GM18502 (cell line): ENCODE data around the gene SORBS2.

Source experiments
- ATAC-seq: cut with Tn5 transposase; IDR thresholded peaks from one replicate; pipeline ENCODE4 v1.9.1; 2021; ENCODE audit warnings: mild to moderate bottlenecking; ENCODE audit not compliant: unreplicated experiment, poor library complexity

The SORBS2 gene

DNA sequence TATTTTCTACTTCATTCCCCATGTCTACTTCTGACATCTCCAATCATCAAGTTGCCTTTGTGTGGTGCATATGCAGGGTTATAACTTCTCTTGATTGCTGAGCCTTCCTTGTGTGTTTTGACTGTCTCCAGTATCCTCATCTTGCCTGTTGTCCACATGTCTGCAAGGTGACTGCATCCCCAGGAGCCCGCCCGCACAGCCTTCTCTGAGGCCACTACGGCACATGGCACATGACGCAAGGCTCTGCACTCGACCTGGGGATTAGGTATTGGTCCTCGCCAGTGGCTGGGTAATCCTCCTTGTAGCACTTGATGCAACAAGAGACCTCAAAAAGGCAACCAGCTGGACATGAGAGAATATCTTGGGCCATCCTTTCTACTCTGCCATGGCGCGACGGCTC is 122.6 kb downstream of the SORBS2 start:
- ATAC-seq, result no peak

DNA sequence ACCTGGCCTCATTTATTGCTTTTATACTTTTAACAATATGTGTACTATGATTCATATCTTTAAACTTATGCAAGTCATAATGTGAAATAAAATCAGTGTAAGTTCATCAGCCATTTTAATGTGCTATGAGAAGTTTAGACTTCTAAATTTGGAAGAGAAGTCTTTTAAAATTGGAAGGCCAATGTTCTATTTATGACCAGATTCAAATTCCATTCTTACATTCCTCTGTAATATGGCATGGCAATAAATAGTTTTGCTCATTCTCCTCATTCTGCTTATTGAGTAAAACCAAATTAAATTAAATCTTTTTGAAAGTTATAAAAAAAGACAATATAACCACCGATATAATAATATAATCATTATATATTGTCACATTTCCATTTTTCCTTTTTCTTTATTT is 126.2 kb downstream of the SORBS2 start:
- ATAC-seq, result no peak

DNA sequence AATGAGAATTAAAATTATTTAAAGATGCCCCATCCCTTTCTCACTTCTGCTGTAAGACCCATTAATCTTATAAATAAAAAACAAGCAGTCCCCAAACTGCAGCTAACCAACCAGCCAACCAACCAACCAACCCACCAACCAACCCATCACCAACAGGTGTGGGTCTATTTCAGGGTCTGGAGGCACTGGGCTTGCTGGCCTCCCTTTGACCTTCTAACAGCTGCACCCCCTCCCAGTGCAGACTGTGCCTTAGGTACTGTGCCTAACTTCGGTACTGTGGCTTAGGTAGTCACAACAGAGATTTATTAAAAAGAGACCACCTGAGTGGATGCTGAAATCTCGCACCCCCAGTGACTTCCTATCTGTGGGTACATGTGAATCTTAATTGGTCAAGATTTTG is 128.1 kb downstream of the SORBS2 start:
- no peak for ATAC-seq

DNA sequence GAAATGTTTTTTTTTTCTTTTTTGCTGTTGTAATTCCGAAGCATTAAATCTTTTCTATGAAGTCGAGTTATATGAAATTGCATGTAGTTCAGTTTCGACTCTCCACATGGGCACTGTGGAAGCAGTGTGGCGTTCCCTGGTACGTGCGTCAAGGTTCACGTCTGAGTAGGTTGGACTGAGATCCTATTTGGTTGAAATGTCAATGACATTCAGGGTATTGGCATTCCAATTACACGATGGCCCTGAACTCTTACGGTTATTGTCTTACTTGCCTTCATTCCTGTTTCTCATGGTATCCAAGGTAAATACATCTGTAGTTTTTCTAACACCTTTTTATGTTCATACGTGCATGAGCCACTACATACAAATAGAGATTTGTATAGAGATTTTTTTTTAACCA is 128.8 kb downstream of the SORBS2 start:
- no peak for ATAC-seq

DNA sequence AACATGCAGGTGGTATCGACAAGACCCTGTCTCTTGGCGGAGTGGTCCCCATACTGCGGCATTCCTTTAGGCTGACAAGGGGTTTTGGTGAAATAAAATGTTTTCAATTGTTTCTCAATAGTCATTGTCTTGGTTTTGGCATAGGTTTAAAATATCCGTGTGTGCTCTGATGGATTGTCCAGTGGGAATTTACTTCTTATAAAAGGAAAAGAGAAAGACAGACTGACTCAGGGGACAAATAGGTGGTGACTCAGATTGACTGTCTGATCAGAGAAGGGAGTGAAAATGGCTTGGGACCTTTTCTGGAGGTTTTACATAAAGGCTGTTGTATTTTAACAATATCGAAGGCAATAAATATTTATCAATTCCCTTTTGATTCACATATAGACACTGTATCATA is 129.8 kb downstream of the SORBS2 start:
- no peak for ATAC-seq

DNA sequence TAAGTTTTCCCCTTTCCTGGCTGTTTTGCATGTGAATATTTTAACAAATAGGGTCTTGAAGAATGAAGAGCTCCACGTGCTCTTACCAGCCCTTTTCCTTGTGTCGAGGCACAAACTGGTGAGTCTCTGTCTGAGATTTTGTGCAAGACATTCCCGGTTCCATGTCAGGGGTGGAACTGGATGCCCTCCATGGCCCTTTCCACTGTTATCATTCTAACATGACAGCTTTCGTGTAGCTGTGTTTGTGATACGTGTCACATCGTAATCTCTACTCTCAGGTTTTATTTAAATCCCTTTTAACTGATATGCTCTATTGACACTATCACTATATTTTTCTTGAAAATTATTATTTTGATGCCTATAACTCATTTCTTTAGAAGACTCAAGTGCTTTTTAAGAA is 130.4 kb downstream of the SORBS2 start:
- ATAC-seq, result no peak

DNA sequence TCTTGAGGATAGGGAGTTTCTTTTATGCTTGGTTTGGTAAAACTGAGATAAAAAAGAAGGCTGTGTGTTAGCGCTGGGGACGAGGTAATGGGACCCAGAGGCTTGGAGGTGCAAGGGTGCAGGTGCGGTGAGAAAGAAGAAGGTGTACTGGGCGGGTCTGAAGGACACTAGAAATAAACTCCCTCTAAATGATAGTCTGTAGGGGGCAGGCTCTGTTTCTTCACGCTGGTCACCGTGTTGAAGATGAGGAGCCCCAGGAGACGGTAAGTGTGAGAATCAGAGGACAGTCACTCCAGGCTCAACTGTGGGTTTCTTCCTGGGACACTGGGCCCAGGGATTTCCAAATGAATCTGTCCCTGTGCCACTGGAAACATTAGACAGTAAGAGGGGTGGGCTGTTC is 131.4 kb downstream of the SORBS2 start:
- no peak for ATAC-seq

DNA sequence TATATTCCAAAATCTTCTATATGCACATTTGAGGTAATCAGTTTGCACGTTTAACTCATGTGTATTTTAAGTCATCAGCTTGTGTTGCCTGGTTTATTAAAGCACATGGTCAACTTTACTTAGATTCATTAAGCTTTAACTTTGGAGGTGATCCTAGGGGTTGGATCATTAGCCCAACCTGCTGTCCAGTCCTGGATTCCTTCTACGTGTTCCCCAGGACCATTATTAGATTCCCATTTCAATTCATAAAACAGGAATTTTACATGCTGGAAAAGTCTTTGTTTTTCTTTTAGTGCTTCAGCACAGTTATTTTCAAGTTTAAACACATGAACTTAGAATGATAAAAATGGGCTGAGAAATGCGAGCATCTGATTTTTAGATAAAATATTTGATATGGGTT is 132.5 kb downstream of the SORBS2 start:
- no peak for ATAC-seq

DNA sequence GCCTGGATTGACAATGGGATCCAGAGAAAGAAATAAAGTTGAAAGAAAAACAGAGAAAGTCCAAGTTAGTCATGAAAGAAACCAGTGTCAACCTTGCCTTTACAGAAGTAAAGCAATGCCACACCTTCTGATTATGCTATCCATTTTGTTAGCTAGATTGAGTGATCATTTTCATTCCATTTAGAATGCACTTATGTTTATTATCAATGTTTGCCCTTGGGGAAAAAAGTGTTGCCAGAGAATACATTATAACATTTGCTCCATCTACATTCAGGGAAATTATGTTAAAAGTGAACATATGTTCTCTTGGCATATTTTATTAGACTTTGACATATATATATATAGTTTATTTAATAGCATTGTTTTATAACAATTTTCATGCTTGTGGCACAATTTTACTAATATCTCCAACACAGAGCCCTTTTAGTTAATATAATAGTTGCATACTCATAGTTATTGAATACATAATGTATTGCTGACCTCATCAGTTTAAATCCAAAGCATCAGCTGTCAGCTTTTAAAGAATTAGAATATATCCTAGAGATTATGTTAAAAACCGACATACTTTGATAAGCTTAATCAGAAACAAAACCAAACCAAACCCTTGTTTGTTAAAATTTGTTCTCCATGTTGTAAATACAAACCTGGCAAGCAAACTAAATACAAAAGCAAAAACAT is 134.2 kb downstream of the SORBS2 start:
- ATAC-seq, result no peak

DNA sequence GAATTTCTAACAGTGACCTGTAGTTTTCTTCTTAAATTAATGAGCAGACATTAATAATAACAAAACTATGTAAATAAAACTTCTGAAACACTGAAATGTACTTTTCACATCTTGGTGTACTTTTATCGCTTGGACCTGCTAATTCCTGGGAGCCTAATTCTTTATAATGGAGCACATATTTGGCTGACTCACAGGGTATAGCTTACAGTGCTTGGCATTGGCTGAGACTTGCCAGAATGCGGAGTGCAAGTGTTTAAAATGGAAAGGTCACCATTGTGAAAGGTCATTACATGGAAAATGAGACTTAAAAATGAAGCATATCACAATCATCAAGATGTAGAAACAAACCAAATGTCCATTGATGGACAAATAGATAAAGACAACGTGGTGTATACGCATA is 139.4 kb downstream of the SORBS2 start:
- no peak for ATAC-seq

DNA sequence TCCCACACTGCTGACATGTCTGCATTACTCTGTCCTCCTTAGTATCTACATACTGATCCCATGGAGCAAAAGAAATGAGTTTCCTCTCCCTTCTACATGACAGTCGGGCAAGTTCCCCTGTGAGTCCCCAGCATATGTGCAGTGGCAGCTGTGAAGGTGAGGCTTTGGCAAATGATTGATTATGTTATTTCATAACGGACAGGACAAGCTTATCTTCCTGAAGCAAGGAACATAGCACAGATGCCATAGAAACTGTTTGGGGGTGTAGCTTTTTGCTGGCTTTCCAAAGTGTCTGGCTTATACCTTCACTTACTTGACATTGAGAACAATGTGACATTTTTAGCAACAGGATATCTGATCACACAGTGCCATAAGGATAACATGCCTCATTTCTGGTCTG is 139.8 kb downstream of the SORBS2 start:
- no peak for ATAC-seq

DNA sequence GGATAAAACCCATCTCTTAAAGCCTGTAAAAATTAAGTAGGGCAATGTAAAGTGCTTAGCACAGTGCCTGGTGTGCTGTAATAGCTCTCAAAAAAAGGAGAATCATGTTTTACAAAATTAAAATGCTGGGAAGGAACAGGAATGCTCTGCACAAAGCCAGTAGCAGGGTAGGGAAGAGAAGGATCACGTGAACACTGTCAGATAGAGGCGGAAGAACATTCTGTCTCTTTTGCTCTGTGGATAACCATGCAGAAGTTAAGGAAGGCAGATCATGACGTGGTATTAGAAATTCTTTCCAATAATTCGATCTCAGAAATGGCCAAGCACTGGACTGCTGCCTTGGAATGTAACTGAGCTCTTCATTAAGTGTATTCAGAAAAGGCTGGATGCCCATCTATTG is 140.5 kb downstream of the SORBS2 start:
- no peak for ATAC-seq

DNA sequence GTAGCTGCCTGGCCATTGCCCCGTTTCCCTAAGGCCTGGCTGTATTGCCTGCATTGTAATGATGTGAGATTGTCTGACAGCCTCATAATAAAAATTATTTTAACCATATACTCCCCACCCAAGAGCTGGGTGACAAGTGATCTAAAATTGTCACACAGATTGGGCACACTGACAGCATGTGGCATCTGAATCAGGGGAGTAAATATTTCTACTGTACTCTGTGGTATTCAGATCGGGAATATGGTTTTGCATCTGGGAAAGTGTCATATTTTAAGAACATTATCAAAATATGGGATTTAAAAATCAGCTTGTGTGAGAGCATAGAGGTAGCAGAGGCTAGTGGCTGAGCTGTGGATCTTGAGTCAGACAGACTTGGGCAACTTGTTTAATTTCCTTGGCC is 140.9 kb downstream of the SORBS2 start:
- ATAC-seq, result no peak

DNA sequence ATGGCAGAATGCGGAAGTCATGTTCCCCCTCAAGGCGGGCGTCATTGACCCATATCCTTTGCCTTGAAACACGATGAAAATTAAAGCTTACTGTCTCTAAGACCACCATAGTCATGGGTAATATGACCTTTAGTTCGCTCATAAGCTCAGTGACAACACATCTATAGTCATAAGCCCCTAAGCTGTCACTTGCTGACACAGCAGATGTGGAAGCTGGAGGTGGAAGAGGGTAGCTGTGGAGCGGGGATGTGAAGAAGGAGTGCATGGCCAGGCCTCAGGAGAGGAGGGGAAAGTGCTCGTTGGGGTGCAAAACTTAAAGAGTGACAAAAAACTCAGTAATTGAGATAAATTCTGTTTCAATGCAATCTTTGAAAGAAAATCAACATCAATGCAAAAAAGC is 142.7 kb downstream of the SORBS2 start:
- ATAC-seq, result no peak

DNA sequence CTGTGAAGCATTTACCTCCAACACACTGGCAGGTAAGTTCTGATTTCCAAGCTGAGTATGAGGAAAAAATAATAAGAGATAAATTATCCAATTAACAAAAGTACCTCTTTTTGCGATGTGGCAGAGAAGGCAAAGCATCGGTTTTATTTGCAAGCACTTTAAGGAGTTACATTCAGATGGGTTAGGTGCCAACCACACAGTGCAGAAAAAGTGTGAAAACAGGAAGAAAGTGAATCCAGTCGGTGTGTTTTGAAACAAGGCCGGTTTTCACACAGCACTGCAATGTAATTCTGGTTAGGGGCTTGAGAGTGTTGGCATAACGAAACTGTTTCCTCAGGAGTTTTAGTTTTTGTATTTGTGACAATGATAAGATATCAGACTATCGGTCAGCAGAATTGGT is 145.8 kb downstream of the SORBS2 start:
- ATAC-seq, result no peak

DNA sequence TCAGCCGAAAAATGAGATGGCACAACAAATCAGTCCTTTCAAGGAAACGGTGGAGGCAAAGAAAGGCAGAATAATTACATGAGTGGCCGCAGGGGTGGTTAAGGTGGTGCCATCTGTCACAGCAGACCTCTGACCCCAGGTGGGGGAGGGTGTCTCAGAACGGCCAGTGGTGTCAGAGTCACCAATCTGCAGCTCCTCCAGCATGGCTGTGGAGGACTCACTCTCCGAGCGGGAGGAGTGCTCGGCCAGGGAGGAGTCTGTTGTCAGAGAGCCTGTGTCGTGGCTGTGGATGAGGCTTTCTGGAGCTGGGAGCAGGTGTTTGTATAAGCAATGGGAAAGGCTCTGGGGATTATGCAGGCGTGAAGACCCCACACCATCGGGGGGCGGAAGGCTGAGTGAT is 146.3 kb downstream of the SORBS2 start:
- ATAC-seq, result no peak

DNA sequence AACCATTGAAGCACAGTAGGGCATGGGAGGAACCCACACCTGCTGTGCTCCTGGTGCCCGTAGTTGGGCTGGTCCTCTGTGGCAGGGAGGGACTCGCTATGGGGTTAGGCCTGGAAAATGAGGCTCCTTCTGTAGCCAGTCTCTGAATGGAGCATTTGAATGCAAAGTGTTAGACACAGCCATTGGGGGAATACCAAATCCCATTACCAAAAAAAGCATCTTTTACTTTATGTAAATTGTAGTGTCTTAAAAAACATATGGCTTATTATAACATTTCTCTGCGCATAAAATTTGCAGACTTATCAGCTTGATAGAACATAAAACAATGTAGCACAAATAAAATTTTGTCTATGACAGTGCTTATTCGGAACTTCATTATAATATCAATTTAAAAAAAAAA is 147.5 kb downstream of the SORBS2 start:
- no peak for ATAC-seq

DNA sequence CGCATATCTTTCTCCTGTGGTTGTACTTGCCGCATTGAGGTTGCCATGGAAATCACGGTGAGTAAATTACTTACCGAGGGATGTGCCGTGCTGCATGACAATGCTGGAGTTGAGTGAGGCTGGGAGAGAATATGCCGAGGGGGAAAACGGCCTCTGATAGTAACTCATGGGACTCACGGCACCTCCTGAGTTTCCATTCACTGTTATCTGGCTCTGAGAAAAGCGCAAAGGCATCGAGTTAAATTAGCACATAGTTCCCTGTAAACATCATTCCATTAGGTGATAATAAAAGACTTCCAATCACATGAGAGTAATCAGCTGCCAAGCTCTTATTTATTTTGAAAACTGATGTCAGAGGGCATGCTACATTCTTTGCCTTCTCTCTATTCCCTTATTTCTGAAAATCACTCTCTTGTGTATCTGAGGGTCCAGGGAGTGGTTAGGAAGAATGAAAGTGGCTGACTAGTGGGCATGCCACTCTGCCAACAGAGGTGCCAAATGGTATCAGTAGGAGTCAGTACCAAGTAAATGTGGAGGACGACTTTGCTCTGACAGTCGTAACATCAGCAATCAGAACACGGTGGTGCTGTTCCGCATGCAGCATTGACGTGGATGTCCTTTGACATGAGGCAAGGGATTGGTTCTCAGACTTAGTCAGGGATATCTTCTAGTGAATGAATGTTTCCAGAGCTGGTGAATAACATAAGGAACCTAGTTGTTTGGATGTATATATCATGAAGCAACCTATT is 149.8 kb downstream of the SORBS2 start:
- no peak for ATAC-seq

DNA sequence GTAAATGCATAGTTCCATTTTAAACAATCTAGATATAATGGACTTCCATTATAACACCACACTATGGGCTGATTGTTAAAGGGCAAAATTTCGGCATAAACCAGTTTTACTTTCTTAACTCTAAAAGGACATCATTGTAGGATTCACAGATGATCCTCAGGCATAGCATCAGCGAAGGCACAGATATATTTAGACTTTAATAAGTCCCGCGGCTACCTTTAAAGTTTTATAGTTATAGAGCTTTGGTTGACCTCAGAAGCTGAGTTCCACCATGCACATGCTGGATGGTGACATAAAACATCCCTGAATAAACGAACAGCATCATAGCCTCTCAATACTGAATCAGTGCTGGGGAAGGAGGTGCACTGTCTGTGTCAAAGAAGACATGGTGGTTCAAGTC is 151.7 kb downstream of the SORBS2 start:
- no peak for ATAC-seq

DNA sequence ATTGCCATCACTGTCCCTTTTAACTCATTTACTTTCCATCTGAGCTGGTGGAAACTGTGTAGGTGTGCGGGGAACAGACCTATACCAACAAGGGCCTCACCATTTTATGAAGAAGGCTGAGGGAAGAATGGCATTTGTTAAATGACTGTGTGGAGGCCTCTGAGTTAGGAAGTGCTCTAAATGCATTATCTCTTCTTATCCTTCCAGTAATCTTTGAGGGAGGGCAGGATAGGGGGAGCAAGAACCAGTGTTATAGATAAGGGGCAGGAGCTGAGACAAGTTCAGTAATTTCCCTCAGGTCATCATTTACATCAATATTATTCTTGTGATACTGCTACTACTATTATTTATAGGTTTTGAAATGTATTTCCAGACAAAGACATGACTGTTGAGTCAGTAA is 154.3 kb downstream of the SORBS2 start:
- ATAC-seq, result no peak

DNA sequence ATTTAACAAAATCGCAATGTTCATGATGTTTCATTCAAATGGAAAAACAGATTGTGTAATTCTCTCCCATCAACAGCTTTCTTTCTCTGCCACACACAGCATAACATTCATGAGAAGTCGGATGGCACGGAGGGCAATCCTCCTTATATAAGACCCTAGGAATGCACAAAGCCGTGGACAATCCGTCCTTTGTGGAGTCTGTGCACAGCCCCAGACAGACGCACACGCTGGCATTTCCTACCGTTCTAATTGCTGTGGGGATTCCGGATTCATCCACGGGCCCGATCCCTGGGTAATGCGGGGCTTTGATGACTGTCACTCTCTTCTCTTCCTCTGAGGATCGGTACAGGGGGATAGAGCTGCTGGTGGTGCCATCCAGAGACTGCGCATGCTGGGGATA is 154.8 kb downstream of the SORBS2 start:
- no peak for ATAC-seq

DNA sequence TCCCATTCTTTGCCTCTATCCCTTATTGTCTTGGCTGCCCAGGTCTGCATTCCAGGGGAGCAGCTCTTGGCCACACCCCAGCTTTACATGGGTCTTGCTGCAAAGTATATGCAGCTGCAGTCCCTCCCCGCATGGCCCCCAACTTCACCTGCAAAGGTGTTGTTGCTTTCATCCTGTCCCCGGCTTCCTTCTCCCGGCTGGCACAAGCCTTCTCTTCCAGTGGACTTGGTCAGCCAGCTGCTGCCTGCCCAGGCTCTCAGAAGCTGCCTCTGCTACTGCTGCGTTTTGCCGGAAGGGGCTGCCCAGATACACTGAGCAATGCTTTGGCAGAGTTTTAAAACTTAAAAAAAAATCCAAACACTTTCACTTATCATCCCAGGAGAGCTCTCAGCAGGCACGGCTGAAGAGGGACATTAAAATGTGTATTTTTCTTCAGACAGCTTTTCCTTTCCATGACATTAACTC is 155.5 kb downstream of the SORBS2 start:
- no peak for ATAC-seq
